AG09319 (cell line): ENCODE data around the gene COL7A1.
A peak's percentile ranks its signal among the peaks of the same experiment; 100 is the strongest.

Experiments used
- DNase-seq: peaks from one replicate; pipeline ENCODE4 v3.0.0-alpha.2; 2010; ENCODE audit warnings: low read depth; ENCODE audit errors: extremely low read depth
- CTCF ChIP-seq: IDR thresholded peaks from 2 replicates; pipeline ENCODE4 v1.5.1; 2011; ENCODE audit warnings: low read depth, mild to moderate bottlenecking, inconsistent platforms, low read length, moderate library complexity

COL7A1 gene

GRCh38 chr3:48566401-48566760 is 28.7 kb downstream of the COL7A1 start:
- no peak for DNase-seq
- no peak for TF ChIP-seq CTCF

- no peak for TF ChIP-seq CTCF
- DNase-seq: no peak
These were observed 29.3 kb downstream of the COL7A1 start for GRCh38 chr3:48565591-48566400.

GRCh38 chr3:48565186-48565585 is 29.9 kb downstream of the COL7A1 start:
- no peak for DNase-seq
- TF ChIP-seq CTCF: no peak

GRCh38 chr3:48564667-48565066 is 30.5 kb downstream of the COL7A1 start:
- DNase-seq: no peak
- no peak for TF ChIP-seq CTCF

- peak; percentile 31 for DNase-seq
- TF ChIP-seq CTCF: no peak
These were observed 31.1 kb downstream of the COL7A1 start for GRCh38 chr3:48564022-48564421.

GRCh38 chr3:48563382-48563918 is 31.7 kb downstream of the COL7A1 start, which contains the start of gene UCN2:
TSS of gene UCN2 (minus strand) at chr3:48563781. CDS start at chr3:48563124, 657 bp downstream.
- DNase-seq: no peak
- peak; percentile 19 for TF ChIP-seq CTCF

GRCh38 chr3:48562367-48563095 is 32.6 kb downstream of the COL7A1 start:
- DNase-seq: no peak

More at GRCh38 chr3:48562367-48563095, 32.6 kb downstream of the COL7A1 start:
- no peak for TF ChIP-seq CTCF
